Fibroblast of lung (primary cell): Measurements from ENCODE around the gene HSD11B1L. TPM values are rescaled to one million over a fixed set of nuclear protein-coding genes. Genes with fewer than 3 reads are reported as not detected.

Experiments
- DNase-seq, 2 donors: peaks; one replicate each; pipeline versions ENCODE4 v3.0.0 to v3.0.0-alpha.2; 2010; ENCODE audit warnings: low read depth in 2 of 2
- H2AFZ ChIP-seq: 2 replicates; pipeline ENCODE4 v1.5.1; 2012; ENCODE audit warnings: low read length, control low read depth, inconsistent platforms
- H3K27ac ChIP-seq: 2 replicates; pipeline ENCODE4 v1.5.1; 2011; ENCODE audit warnings: low read length, control low read depth; ENCODE audit not compliant: insufficient read depth
- H3K27me3 ChIP-seq: 2 replicates; pipeline ENCODE4 v1.5.1; 2011; ENCODE audit warnings: mild to moderate bottlenecking, low read length; ENCODE audit not compliant: control insufficient read depth, insufficient read depth
- H3K36me3 ChIP-seq: 2 replicates; pipeline ENCODE4 v1.5.1; 2011; ENCODE audit warnings: low read length; ENCODE audit not compliant: control insufficient read depth, insufficient read depth
- H3K4me1 ChIP-seq: 2 replicates; pipeline ENCODE4 v1.5.1; 2011; ENCODE audit warnings: low read length; ENCODE audit not compliant: control insufficient read depth, insufficient read depth; ENCODE audit errors: extremely low read depth
- H3K4me2 ChIP-seq: 2 replicates; pipeline ENCODE4 v1.5.1; 2011; ENCODE audit warnings: low read length, control low read depth; ENCODE audit not compliant: insufficient read depth; ENCODE audit errors: extremely low read depth
- H3K4me3 ChIP-seq, 4 experiments: fragments of 200-600 bp in 1 of 4; sonication (generic) in 1 of 4; replicated peaks in 1 of 4; 2 replicates each; pipeline ENCODE4 v1.5.1; 2011 to 2016; ENCODE audit warnings: low read length in 4 of 4, low read depth in 3 of 4, mild to moderate bottlenecking in 3 of 4, control low read depth in 2 of 4, inconsistent platforms in 1 of 4, mixed read lengths in 1 of 4; ENCODE audit not compliant: insufficient read depth in 1 of 4; ENCODE audit errors: control extremely low read depth in 1 of 4
- H3K79me2 ChIP-seq: 2 replicates; pipeline ENCODE4 v1.5.1; 2012; ENCODE audit warnings: mild to moderate bottlenecking, low read length, inconsistent platforms; ENCODE audit not compliant: control insufficient read depth, insufficient read depth
- H3K9ac ChIP-seq: 2 replicates; pipeline ENCODE4 v1.5.1; 2011; ENCODE audit warnings: mild to moderate bottlenecking, low read length, control low read depth; ENCODE audit not compliant: insufficient read depth
- H3K9me3 ChIP-seq: 2 replicates; pipeline ENCODE4 v1.5.1; 2012; ENCODE audit warnings: low read depth, low read length; ENCODE audit not compliant: control insufficient read depth, insufficient read depth
- H4K20me1 ChIP-seq: 2 replicates; pipeline ENCODE4 v1.5.1; 2011; ENCODE audit warnings: low read length; ENCODE audit not compliant: control insufficient read depth, insufficient read depth; ENCODE audit errors: extremely low read depth
- CTCF ChIP-seq, 2 donors: IDR thresholded peaks in 1 of 2; conservative IDR thresholded peaks in 1 of 2; 1 replicate in 1 of 2; 2 replicates in 1 of 2; pipeline ENCODE4 v1.5.1; 2011 to 2012; ENCODE audit warnings: low read length in 2 of 2, control low read depth in 1 of 2, inconsistent platforms in 1 of 2, low read depth in 1 of 2, mild to moderate bottlenecking in 1 of 2
- EZH2 ChIP-seq: IDR thresholded peaks from 2 replicates; pipeline ENCODE4 v1.5.1; 2012; ENCODE audit warnings: low read length, control low read depth, mild to moderate bottlenecking; ENCODE audit errors: missing control alignments
- polyA plus RNA-seq, 2 donors: library from polyadenylated mRNA; depleted of rRNA in 1 of 2; stranded (reverse) in 1 of 2; unstranded in 1 of 2; fragments of >200 nt; gene quantifications; 2 replicates each; pipeline ENCODE4 v1.2.1, GENCODE V29; 2011 to 2012; ENCODE audit warnings: missing spikeins in 1 of 2
- total RNA-seq: library from RNA; depleted of rRNA; stranded (reverse); fragments of >200 nt; gene quantifications from 2 replicates; pipeline ENCODE4 v1.2.1, GENCODE V29; 2014

HSD11B1L gene
- total and polyA plus RNA-seq, 2 donors (not counting 1 experiment from before 2014, with no cell fraction given), result 5.1 to 13.0 TPM

DNA sequence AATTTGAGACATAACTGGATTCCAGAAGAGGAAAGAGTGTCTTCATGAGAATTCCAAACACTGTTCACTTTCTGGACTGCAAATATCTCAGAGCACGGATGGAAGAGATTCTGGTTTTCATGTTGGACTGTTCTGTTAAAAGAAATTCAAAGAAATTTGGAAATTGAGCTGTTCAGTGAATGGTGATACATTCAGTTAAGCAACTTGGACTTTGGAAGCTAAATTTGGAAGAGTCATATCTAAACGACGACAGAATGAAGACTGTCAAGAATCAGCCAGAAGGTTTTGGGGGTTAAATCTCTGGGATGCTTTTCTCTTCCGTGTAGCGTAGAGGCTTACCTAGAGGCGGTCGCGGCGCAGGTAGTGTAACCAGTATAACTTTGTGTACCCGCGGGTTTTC, 32.4 kb upstream of the HSD11B1L start:
- TF ChIP-seq CTCF (conservative IDR thresholded peaks at IDR 0.05 in 1 of 2, IDR thresholded peaks at IDR 0.05 in 1 of 2; ENCODE audit: low read depth in 1 of 2, low read length in 2 of 2) (no peak), EZH2 (no peak)
- DNase-seq, result no peak
- Histone ChIP-seq H3K4me2 (no peak overlapping the region), H3K36me3 (peaks cover 41% of the 10 kb centered on the region), H3K4me1 (peaks cover under 1% of the 10 kb centered on the region), H2AFZ (no peak overlapping the region), H3K9ac (no peak overlapping the region), H3K27ac (no peak overlapping the region), H3K79me2 (peaks cover 31% of the 10 kb centered on the region), H3K9me3 (no peaks in the 10 kb centered on the region), H4K20me1 (peaks cover 7% of the 10 kb centered on the region), H3K27me3 (no peaks in the 10 kb centered on the region), H3K4me3 (no peak overlapping the region)

GRCh38 chr19:5651361-5651760, 29.5 kb upstream of the HSD11B1L start:
- H3K36me3 ChIP-seq, result peaks cover 38% of the 10 kb centered on the region
- no peak overlapping the region for H3K4me3 ChIP-seq
- no peaks in the 10 kb centered on the region for H3K4me1 ChIP-seq
- no peak overlapping the region for H3K27ac ChIP-seq
- H3K4me2 ChIP-seq, result no peak overlapping the region
- no peak for DNase-seq
- H3K79me2 ChIP-seq, result peaks cover 8% of the 10 kb centered on the region
- H3K27me3 ChIP-seq, result no peaks in the 10 kb centered on the region
- H3K9ac ChIP-seq, result no peak overlapping the region
- H3K9me3 ChIP-seq, result no peaks in the 10 kb centered on the region
- peaks cover 2% of the 10 kb centered on the region for H4K20me1 ChIP-seq
- no peak overlapping the region for H2AFZ ChIP-seq
- TF ChIP-seq EZH2 (no peak), CTCF (conservative IDR thresholded peaks at IDR 0.05 in 1 of 2, IDR thresholded peaks at IDR 0.05 in 1 of 2; ENCODE audit: low read depth in 1 of 2, low read length in 2 of 2) (no peak)

GRCh38 chr19:5652261-5652660, 28.6 kb upstream of the HSD11B1L start:
- no peak overlapping the region for H3K4me3 ChIP-seq
- peaks cover 2% of the 10 kb centered on the region for H4K20me1 ChIP-seq
- peaks cover 31% of the 10 kb centered on the region for H3K36me3 ChIP-seq
- no peaks in the 10 kb centered on the region for H3K4me1 ChIP-seq
- DNase-seq, result no peak
- no peak overlapping the region for H3K4me2 ChIP-seq
- H3K9me3 ChIP-seq, result no peaks in the 10 kb centered on the region
- H3K27ac ChIP-seq, result no peak overlapping the region
- peaks cover 2% of the 10 kb centered on the region for H3K79me2 ChIP-seq
- no peak for TF ChIP-seq CTCF (conservative IDR thresholded peaks at IDR 0.05 in 1 of 2, IDR thresholded peaks at IDR 0.05 in 1 of 2; ENCODE audit: low read depth in 1 of 2, low read length in 2 of 2)
- TF ChIP-seq EZH2, result no peak
- H3K9ac ChIP-seq, result no peak overlapping the region
- H2AFZ ChIP-seq, result no peak overlapping the region
- H3K27me3 ChIP-seq, result no peaks in the 10 kb centered on the region
